IPS DF 4.7 (cell line): ENCODE data around the gene EMILIN3.

Experiments used
- DNase-seq: peaks from one replicate; pipeline ENCODE4 v3.0.0-alpha.2; 2013; ENCODE audit warnings: low spot score; ENCODE audit errors: extremely low read depth

EMILIN3 gene

DNA sequence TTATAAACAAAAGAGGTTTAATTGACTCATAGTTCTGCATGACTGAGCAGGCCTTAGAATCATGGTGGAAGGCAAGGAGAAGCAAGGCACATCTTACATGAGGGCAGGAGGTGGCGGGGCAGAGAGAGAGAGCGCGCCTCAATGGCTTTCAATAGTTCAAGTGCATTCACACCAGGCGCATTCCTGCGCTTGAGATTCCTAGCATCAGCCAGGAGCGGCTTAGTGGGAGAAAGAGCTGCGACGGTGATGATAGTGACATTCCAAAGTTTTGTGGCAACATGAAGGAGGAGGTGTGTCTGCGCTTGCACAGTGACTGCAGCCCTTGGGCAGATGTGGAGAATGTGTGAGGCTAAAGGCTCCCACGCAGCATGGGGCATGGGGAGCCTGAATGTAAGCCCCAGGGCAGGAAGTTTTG, 25.0 kb upstream of the EMILIN3 start:
- no peak for DNase-seq

DNA sequence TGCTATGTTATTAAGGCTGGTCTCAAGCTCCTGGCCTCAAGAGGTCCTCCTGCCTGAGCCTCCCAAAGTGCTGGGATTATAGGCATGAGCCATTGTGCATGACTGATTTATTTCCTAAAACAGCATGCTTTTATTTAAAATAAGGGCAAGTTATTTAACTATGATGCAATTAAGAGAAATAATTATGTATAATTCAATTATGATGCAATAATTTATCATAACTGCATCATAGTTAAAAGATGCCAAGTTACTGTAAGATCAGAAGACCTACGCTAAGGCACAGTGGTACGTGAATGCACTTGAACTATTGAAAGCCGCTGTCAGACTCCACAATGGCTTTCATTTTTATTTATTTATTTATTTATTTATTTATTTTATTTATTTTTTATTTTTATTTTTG, 24.3 kb upstream of the EMILIN3 start:
- DNase-seq: no peak

DNA sequence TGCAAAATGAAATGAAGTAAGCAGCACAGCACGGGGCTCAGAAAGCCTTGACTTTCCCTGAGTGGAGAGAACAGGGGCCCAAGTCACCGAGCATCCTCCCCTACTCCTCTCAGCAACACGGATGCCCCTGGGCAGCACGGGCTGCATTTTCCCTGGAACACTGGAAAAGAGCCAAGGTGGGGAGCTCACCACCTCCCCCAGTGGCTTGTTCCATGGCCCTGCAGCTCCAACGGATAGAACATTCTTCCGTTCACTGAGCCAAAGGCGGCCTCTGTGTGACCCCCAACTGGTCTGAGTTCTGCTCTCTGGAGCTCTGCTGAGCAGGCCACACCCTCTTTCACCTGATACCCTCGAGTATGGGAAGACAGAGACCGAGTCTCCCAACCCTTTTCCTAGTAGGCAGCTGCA, 20.8 kb upstream of the EMILIN3 start:
- no peak for DNase-seq

DNA sequence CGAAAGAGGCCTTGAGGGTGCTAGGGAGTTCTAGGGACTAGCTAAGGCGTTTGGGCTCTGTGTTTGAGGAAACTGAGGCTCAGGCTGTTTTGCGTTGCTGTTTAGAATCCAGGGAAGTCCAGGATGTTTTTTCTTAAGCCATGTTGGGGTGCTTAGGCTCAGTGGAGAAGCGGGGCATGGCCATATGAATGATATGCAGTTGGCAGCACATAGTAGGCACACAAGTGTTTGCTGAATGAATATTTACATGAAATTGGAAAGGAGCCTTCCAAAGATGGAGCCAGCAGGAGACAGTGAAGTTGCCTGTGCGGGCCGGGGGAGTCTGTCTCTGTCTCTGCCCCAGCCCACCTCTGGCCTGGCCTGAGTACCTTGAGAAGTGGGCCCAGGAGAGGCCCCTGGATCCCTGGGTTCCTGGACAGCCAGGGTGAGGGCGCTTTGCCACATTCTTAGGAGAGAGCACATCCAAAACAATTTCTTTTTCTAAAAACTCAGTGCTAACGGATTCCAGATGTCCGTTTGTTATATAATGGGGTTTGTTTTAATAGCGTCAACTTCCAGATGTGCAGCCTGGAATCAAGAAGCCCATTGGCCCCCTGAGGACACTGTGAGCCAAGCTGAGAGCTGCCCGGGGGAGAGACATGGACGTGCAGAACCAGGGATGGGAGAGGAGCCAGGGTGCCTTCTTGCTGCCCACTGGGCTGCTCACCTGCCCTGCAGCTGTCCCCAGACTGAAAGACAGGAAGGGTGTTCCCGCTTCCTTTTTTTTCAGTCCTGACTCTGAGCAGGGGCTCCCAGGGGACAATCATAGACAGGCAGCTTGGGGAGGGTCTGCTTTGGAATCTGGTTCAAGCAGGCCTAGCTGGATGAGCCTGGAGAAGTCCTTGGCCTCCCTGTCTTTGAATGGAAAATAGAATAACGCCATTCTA, 20.1 kb upstream of the EMILIN3 start:
- DNase-seq: no peak

DNA sequence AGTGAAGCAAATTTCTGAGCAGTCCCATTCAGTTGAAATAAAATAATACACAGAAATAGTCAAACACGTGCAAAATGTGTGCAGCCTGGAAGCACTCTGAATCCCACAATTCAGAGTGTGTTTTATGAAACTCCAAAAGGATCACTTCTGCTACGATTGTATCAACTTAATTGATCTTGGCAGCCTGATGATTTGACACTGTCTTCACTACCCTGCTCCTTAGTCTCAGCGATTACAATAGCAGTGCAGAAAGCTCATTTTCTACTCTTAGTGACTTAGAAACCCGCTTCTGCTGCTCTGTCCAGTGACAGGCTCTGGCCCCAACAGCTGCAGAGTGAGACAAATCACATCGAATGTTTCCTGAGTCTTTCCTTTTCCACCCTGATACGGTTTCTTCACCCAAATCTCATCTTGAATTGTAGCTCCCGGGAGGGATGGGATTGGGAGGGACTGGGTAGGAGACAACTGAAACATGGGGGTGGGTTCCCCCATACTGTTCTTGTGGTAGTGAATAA, 16.2 kb upstream of the EMILIN3 start:
- DNase-seq: no peak

DNA sequence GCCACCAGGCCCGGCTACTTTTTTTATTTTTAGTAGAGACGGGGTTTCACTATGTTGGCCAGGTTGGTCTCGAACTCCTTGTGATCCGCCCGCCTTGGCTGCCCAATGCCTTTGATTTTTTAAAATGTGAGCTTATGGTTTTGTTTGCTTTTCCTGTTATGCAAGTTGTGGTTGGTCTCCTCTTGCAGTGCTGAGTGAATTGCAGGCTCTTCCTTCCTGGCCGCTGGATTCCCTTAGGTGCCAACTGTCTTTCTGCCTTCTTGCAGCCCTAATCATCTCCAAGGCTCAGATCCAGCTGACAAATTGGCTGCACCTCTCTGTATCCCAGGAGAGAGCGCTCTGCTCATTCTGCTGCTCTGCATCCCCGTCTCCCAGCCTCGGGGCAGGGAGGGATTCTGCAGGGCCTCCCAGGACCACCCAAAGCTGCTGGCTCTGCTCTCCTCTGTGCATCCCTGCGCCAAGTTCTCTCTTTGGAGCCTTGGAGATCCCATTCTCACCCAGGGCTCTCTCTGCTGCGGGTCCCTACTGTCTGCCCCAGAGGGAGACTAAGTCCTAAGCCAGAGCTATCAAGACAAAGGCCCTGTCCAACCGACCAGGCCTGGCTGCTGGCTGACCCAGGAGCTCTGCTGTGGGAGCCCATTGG, 14.1 kb upstream of the EMILIN3 start:
- no peak for DNase-seq

DNA sequence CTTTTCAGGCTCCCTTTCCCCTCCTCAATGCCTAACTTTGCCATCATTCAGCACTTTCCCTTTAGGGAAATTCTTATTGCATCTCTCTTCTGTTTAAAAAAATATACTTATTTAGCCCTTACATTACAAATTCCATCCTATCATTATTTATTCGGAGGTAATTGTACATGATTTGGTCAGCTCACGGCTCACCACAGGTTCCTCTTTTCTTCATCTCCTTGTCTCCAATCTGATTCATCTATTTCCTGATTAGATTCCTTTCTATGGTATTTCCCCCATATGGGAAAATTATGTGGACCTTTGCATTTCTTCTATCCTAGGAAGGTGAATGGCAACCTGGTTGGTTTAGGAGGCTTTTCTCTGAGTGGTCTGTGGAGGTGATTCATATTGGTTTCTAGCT, 12.9 kb upstream of the EMILIN3 start:
- DNase-seq: no peak

DNA sequence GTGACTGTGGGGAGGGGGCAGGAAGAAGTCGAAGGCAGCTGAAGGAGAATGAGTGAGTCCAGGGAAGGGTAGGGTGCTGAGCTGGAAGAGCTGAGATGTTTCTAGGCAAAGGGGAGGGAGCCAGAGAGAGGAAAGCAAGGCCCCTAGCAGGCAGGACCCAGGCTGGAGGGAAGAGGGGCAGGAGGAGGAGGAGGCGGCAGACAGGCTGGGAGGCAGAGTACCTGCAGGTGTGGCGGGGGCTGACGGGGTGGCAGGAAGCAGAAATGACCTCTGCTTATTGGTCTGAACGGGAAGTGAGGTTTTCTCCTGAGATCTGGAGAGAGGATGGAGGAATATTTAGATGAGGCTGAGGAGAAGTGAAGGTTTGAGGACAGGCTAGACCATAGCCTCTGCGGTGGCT, 10.7 kb upstream of the EMILIN3 start:
- DNase-seq: no peak

DNA sequence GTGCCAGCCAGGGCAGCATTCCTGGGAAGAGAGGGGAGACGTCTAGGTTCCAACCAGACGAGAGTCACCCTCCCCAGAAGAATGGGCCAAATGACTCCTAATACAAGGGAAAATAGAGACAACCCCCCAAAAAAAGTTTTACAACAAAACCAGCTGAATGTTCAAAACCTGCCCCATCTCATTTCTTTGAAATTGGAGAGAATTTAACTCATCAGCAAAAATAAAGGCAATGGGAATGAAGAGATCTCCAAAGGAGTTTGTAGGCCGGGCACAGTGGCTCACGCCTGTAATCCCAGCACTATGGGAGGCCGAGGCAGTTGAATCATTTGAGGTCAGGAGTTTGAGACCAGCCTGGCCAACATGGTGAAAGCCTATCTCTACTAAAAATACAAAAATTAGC, 9.7 kb upstream of the EMILIN3 start:
- no peak for DNase-seq

DNA sequence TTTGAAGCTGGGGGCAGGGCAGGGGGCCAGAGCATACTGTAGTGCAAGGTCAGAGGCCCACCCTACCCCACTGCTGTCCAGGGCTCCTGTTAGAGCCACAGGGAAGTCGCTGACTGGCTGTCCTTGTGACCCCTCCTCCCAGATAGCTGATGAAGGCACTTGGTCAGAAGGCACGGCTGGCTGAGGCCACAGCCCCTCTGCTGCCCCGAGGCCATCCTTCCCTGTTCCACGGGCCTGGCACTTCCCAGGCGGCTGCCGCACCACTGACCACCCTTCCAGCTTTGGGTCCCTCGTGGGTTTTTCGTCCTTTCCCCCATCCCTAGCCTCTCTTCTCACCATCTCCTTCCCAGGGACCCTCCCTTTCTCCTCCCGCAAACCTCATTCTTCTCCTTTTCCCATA, 9.2 kb upstream of the EMILIN3 start:
- no peak for DNase-seq

DNA sequence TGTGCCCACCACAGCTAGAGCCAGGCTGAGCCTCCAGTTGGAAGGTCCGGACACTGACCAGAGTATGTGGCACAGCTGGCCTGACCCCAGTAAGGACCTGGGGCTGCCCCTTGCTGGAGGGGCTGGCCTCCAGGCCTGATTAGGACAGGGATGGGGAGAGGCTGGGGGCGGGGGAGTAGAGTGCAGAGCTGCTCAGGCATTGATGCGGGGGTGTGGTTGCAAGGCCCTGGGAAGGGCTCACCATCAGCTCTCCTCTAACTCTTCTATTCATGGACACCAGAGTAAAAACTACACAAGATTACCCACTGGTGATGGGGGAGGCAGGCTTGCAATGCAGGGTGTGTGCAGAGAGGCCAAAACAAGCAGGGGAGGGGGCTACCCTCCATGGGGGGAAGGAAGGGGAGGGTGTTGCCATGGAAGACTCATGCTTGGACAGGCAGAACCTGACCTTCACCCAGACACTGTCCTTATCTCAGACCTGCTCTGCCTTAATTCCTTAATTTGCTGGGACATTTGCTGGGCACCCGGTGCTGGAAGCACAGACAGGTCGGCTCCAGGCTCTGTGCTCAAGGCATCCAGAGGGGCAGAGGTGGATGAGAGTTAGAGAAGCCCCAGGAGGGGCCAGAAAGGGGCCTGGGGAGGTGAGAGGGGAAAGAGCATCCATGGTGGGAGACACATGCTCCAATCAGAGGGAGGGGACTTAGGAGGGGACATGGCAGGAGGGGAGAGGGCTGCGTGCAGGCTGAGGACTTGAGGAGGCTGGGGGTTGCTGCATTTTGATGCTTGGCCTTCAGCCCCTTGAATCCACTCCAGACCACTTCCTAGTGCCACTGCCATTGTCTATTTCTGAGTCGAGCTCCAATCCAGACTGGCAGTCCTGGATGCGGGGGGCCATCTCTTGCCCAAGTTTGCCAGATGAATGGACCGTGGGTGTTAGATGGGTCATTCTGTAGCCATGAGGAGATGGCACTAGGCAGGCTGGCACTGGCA, 7.6 kb upstream of the EMILIN3 start:
- no peak for DNase-seq

DNA sequence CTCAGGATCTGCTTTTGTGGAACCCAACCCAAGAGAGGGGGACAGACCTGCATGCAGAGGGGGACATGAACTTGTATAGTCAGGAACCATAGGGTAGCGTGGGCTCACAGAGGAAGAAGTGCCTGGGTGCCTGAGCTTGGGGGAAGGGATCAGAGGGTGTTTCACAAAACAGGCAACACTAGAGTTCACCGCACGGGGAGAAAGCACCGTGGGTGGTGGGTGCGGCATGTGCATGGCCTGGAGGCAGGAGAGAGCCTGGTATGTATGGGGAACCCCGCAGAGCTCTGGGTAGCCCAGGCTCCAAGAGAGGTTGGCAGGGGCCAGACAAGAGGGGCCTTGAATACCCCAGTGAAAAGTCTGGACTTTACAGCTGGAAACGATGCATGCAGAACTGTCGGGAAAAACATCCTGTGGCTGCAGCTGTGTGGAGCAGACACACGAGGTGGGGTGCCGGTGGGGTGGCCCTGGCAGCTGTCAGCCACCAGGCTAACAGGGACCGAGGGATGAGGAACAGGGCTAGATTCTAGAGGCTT, 6.7 kb upstream of the EMILIN3 start:
- no peak for DNase-seq

DNA sequence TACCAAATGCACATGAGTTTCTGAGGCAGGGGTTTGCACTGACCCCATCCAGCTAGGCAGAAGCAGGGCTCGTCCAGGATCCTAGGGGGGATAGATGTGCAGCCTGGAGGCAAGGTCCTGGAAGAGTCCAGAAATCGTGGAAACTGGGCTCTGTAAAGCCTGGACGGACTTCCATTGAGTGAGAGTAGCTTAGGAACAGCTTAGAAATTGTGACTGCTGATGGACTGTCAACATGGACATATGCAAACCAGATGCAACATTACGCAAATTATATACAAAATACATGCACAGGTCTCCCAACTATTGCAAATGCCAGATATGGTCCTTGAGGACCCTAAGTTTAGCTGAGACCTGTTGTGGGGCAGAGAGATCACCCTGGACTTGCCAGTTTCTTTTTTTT, 4.8 kb upstream of the EMILIN3 start:
- DNase-seq: no peak

DNA sequence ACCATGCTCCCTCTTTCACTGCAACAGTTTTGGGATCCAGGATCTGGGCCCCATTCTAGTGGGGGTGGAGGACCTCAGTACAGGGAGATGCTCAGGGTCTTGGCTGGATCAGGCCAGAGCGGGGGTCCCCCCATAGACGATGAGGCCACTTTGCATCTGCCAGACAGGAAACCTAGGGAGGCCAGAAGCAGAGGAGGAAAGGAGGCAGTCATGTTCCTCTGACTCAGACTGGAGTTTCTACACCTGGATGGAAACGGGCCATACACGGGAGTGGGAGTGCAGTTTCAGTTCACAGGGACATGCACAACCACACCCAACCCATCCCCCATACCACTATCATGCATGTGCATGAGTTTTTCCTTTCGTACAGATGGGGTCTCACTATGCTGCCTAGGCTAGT, 3.6 kb upstream of the EMILIN3 start:
- no peak for DNase-seq

DNA sequence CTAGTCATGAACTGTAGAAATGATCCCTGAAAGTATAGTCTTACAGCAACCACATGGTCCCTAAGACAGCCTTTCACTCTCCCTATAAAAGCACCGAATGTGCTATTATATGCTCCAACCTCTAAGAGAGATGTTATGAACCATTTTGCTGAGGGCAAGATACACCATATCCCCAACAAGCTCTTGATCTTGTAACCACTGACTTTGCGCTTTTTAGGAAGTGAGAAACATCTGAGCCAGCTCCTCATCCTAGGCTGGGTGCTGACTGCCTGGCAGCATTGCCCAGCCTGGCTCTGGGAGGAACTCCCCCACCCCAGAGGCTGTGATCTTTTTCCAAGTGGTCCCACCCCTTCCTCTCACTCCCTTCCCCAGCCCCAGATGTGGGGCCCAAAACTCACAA, 3.1 kb upstream of the EMILIN3 start:
- no peak for DNase-seq

DNA sequence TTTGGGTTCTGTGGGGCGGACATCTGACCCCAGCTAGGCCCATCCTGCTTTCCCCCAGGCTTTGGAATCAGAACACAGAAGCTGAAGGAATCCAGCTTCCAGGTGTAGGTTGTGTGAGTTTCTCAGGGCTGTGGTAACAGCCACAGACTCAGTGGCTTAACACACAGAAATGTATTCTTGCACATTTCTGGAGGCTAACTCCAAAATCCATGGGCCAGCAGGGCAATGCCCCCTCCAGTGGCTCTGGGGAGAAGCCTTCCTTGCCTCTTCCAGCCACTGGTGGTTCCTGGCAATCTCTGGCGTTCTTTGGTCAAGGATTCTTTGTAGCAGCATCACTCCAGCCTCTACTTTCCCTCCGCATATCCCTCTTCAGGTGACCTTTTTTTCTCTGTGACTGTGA, 1.3 kb upstream of the EMILIN3 start:
- DNase-seq: no peak

DNA sequence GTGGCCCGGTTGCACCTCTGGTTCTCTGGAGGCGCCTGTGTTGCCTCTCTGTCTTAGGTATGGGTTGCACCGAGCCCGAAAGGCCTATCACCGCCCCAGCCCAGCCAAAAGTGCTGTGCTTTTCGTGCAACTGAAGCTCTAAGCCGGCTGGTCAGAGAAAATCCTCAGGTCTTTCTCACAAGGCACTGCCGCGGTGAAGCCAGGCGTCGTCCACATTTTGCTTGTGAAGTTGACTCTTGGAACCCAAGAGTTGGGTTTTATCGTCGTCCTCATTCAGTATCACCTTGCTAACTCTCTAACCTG, 726 bp upstream of the EMILIN3 start:
- no peak for DNase-seq

DNA sequence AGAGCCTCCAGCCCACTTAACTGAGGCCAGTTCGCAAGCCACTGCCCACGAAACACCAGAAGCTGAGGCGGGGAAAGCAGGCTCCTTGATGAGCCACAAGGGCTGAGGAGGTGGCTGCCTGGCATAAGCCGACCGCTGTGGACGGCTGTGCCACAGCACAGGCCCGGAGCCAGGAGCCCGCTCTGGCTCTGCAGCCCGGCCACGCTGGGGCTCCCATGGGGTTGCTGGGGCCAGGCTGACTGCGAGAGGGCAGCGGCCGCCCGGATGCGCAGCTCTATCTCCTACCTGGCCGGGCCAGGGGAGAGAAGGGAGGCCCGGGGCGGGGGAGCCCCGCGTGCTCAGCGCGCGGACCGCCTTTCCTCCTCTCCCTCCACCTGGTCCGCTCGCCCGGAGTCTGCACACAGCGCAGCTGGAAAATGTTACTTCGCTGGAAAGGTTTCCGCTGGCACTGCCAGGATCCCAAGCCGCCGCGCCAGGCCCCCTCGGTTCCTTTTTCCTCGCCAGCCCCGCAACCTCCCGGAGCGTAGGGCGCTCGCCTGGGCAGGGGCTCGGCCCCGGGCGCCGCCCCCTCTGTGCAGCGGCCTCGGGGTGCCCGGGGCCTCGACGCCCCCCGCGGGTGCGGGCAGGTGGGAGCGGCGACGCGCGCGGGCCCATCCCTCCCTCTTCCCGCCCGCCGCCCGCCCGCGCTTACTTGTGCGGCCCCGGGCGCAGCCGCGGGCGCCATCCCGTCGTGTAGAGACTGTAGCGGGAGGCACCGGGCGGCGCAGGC, 657 bp downstream of the EMILIN3 start:
- DNase-seq: no peak

DNA sequence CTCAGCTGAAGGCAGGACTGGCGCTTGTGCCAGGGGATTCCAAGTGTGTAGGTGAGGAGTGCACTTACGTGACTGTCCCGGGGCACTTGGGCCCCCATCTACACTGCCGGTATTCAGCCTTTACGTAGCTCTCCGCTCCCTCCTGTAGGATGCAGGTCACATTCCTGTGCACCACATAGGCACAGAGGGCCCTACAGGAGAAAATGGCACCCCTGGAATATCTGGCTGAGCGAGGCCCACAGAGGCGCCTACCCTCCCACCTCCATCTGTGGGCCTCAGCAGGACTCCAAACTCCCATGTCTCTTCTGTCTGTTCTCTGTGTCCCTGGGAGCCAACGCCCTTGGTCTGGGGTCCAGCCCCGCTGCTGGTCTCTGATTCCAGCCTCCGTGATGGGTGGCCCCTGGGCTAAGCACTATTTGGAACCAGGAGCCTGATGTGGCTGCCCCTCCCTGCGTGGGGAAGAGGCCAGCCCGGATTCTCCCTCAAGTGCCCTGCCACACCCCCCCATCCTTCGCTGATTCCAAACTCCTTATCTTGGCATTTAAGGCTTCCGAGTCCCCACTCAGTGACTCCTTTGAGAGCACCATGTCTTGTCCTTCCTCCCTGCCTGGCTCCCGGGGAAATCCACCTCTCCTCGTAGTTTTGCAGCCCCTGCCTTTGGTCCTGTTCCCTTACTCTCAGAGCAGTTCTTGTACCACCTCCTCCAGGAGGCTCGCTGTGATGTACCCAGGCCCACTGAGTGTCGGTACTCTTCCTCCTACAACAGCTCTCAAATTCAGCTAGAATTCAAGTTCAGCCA, 1.5 kb downstream of the EMILIN3 start:
- no peak for DNase-seq
